SK-N-MC (cell line): ENCODE measurements around the gene ARL3.

ENCODE experiments used
- EZH2 ChIP-seq: fragments of 200-600 bp; sonication (generic); IDR thresholded peaks from one replicate; pipeline ENCODE4 v1.6.1; 2017; ENCODE audit warnings: antibody characterized with exemption
- POLR2AphosphoS5 ChIP-seq: IDR thresholded peaks from 2 replicates; pipeline ENCODE4 v1.6.1; 2012; ENCODE audit warnings: mild to moderate bottlenecking, low read depth, low read length, borderline replicate concordance

GRCh38 chr10:102743078-102743587 is 28.9 kb upstream of the ARL3 start:
- TF ChIP-seq POLR2AphosphoS5 (no peak), EZH2 (no peak)
